Uterus (tissue), 2 donors: ENCODE results near the gene REV3L.

Experiments used
- CTCF ChIP-seq, 4 experiments: fragments of 200-600 bp in 2 of 4; fragments of 450-650 bp in 2 of 4; sonication (generic) in 2 of 4; IDR thresholded peaks; one replicate each; pipeline ENCODE4 v1.5.1; 2016 to 2019; ENCODE audit warnings: antibody characterized with exemption in 4 of 4, mild to moderate bottlenecking in 2 of 4, moderate library complexity in 1 of 4
- POLR2A ChIP-seq, 2 donors: fragments of 450-650 bp; IDR thresholded peaks; one replicate each; pipeline ENCODE4 v1.6.1; 2016; ENCODE audit warnings: antibody characterized with exemption in 2 of 2, mild to moderate bottlenecking in 1 of 2, moderate library complexity in 1 of 2

- TF ChIP-seq POLR2A (IDR thresholded peaks at IDR 0.05) (no peak), CTCF (IDR thresholded peaks at IDR 0.05) (no peak)
Observed at GRCh38 chr6:111418971-111419693, 63.9 kb downstream of the REV3L start.
